MCF 10A (cell line): Measurements from ENCODE around the gene ADAMTSL1. TPM values are rescaled to one million over a fixed set of nuclear protein-coding genes. Genes with fewer than 3 reads are reported as not detected.

Experiments
- BruUV-seq: library from RNA; stranded (reverse); fragments of 400-500 nt; replicated peaks from 2 replicates; lab custom pipeline; 2021; lab: Mats Ljungman, UMichigan
- CTCF ChIA-PET: fragments of 300-600 bp; sonication (Branson Sonifier 250); formaldehyde crosslinking; extraction: SDS; loops from one replicate; lab custom pipeline; 2021; ENCODE audit warnings: antibody characterized with exemption, inconsistent platforms; lab: Yijun Ruan, JAX
- POLR2A ChIA-PET: fragments of 300-600, 350-650 bp; sonication (Branson Sonifier 250); formaldehyde crosslinking; extraction: SDS; loops from one replicate; lab custom pipeline; 2020; ENCODE audit warnings: antibody characterized with exemption, inconsistent platforms; lab: Yijun Ruan, JAX
- DNase-seq: peaks from one replicate; pipeline ENCODE4 v3.0.0-alpha.2; 2018; ENCODE audit not compliant: unreplicated experiment
- H3K27ac Mint-ChIP-seq: one replicate; pipeline ENCODE4 v1.8.0; 2022; ENCODE audit warnings: mild to moderate bottlenecking, low read depth, mixed read lengths; ENCODE audit not compliant: unreplicated experiment
- H3K27me3 Mint-ChIP-seq: one replicate; pipeline ENCODE4 v1.8.0; 2022; ENCODE audit warnings: mixed read lengths; ENCODE audit not compliant: insufficient read depth, unreplicated experiment
- H3K36me3 Mint-ChIP-seq: one replicate; pipeline ENCODE4 v1.8.0; 2022; ENCODE audit warnings: mild to moderate bottlenecking, moderate library complexity, mixed read lengths; ENCODE audit not compliant: insufficient read depth, unreplicated experiment
- H3K4me1 Mint-ChIP-seq: one replicate; pipeline ENCODE4 v1.8.0; 2022; ENCODE audit warnings: mixed read lengths; ENCODE audit not compliant: insufficient read depth, unreplicated experiment
- H3K4me3 Mint-ChIP-seq: one replicate; pipeline ENCODE4 v1.8.0; 2022; ENCODE audit warnings: mild to moderate bottlenecking, moderate library complexity, mixed read lengths; ENCODE audit not compliant: unreplicated experiment
- H3K9me3 Mint-ChIP-seq: one replicate; pipeline ENCODE4 v1.8.0; 2022; ENCODE audit warnings: mixed read lengths; ENCODE audit not compliant: unreplicated experiment
- CTCF ChIP-seq: fragments of 200-600 bp; IDR thresholded peaks from one replicate; pipeline ENCODE4 v1.8.0; 2022; ENCODE audit warnings: antibody characterized with exemption, mild to moderate bottlenecking; ENCODE audit not compliant: unreplicated experiment
- intact Hi-C: fragments of 100-400 bp; cut with micrococcal nuclease; formaldehyde crosslinking; loops from 2 replicates; pipeline ENCODE4 v1.14.1; 2022
- total RNA-seq: library from RNA; stranded (reverse); gene quantifications from 2 replicates; pipeline ENCODE4 v1.2.3, GENCODE V29; 2022

ADAMTSL1 gene
- total RNA-seq, 1 experiment from 2014 or later: not detected

- no TSS peak for BruUV-seq
- Mint-ChIP-seq H3K27me3 (no peaks in the 10 kb centered on the region), H3K4me3 (no peak overlapping the region), H3K36me3 (peaks cover 12% of the 10 kb centered on the region), H3K9me3 (no peaks in the 10 kb centered on the region), H3K27ac (no peak overlapping the region), H3K4me1 (no peaks in the 10 kb centered on the region)
- TF ChIP-seq CTCF: no peak
- intact Hi-C loops: no loop called here
- POLR2A ChIA-PET: no interaction called here
- CTCF ChIA-PET: no interaction called here
- no peak for DNase-seq
Measured at GRCh38 chr9:18922161-18922885, 448.4 kb downstream of the ADAMTSL1 start.

- H3K36me3 Mint-ChIP-seq: peaks cover 12% of the 10 kb centered on the region
- no peak overlapping the region for H3K27ac Mint-ChIP-seq
- intact Hi-C loops: no loop called here
- BruUV-seq: no TSS peak
- no peak for TF ChIP-seq CTCF
- no peaks in the 10 kb centered on the region for H3K4me1 Mint-ChIP-seq
- no peaks in the 10 kb centered on the region for H3K9me3 Mint-ChIP-seq
- ChIA-PET POLR2A (no interaction called here), CTCF (no interaction called here)
- H3K4me3 Mint-ChIP-seq: no peak overlapping the region
- no peaks in the 10 kb centered on the region for H3K27me3 Mint-ChIP-seq
- DNase-seq: no peak
Measured at GRCh38 chr9:18923167-18923566, 449.2 kb downstream of the ADAMTSL1 start.

GRCh38 chr9:18923671-18924430 lies 449.9 kb downstream of the ADAMTSL1 start:
- no TSS peak for BruUV-seq
- H3K9me3 Mint-ChIP-seq: no peaks in the 10 kb centered on the region
- intact Hi-C loops: no loop called here

More at GRCh38 chr9:18923671-18924430, 449.9 kb downstream of the ADAMTSL1 start:
- Mint-ChIP-seq H3K27ac (no peak overlapping the region), H3K4me3 (no peak overlapping the region), H3K4me1 (no peaks in the 10 kb centered on the region), H3K27me3 (no peaks in the 10 kb centered on the region), H3K36me3 (peaks cover 12% of the 10 kb centered on the region)
- ChIA-PET POLR2A (no interaction called here), CTCF (interaction anchor here (0.8 kb wide), 1 partner anchor 57 kb away, joined by 3 read pairs; no protein-coding TSS in a partner anchor)
- no peak for TF ChIP-seq CTCF
- DNase-seq: no peak
